ENCODE data around the gene PLCH2.

DNA sequence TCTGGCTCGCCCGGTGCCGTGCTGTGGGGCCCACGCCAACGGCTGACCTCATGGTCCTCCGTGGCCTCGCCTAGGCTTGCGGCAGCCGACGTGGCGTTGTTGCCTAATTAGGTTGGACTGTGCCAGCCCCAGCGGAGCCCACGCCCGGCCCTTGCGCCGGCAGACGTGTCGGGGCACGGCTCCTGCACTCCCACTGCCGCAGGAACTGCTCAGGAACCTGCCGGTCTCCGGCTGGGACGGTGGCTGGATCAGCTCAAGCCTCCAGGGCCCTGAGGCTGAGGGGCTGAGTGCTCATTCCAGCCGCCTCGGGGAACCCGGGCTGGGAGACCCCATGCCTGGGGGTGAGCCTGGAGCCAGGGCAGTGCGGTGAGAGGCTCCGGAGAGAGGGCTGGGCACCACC lies 47.6 kb upstream of the PLCH2 start:
- TF ChIP-seq CTCF (IDR thresholded peaks at IDR 0.05) (no peak), EZH2 (IDR thresholded peaks at IDR 0.05; ENCODE audit: borderline replicate concordance, insufficient read depth, low read depth, low read length, poor library complexity, severe bottlenecking) (no peak)

All from B cell (primary cell).